Measurements from ENCODE around the gene CFAP141.

DNA sequence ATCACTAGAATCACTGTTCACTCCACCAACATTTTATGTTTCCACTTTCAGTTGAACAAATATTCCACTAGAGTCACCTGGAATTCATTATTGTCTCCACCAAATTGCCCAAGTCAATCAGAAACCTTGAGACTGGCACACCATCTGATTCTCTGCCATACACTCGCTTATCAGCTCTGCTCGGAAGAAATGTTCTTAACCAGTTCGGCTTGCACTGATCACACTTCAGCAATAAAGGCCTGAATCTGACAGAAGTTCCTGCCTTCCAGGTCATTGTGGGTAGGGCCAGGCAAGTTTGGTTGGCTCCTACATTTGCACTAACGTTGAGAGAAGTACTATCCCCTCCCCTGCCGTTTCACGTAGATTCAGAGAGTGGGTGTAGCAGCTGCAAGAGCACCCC is 24.2 kb downstream of the CFAP141 start:
- TF ChIP-seq POLR2AphosphoS5 (IDR thresholded peaks at IDR 0.05; ENCODE audit: low read depth, low read length), result no peak
- TF ChIP-seq, protein P1, sequence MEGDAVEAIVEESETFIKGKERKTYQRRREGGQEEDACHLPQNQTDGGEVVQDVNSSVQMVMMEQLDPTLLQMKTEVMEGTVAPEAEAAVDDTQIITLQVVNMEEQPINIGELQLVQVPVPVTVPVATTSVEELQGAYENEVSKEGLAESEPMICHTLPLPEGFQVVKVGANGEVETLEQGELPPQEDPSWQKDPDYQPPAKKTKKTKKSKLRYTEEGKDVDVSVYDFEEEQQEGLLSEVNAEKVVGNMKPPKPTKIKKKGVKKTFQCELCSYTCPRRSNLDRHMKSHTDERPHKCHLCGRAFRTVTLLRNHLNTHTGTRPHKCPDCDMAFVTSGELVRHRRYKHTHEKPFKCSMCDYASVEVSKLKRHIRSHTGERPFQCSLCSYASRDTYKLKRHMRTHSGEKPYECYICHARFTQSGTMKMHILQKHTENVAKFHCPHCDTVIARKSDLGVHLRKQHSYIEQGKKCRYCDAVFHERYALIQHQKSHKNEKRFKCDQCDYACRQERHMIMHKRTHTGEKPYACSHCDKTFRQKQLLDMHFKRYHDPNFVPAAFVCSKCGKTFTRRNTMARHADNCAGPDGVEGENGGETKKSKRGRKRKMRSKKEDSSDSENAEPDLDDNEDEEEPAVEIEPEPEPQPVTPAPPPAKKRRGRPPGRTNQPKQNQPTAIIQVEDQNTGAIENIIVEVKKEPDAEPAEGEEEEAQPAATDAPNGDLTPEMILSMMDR (IDR thresholded peaks at IDR 0.05), result no peak
- TF ChIP-seq TCF12 (IDR thresholded peaks at IDR 0.05), result no peak
- no peak for TF ChIP-seq RAD21 (IDR thresholded peaks at IDR 0.05; ENCODE audit: low read length)
- TF ChIP-seq, protein P2, sequence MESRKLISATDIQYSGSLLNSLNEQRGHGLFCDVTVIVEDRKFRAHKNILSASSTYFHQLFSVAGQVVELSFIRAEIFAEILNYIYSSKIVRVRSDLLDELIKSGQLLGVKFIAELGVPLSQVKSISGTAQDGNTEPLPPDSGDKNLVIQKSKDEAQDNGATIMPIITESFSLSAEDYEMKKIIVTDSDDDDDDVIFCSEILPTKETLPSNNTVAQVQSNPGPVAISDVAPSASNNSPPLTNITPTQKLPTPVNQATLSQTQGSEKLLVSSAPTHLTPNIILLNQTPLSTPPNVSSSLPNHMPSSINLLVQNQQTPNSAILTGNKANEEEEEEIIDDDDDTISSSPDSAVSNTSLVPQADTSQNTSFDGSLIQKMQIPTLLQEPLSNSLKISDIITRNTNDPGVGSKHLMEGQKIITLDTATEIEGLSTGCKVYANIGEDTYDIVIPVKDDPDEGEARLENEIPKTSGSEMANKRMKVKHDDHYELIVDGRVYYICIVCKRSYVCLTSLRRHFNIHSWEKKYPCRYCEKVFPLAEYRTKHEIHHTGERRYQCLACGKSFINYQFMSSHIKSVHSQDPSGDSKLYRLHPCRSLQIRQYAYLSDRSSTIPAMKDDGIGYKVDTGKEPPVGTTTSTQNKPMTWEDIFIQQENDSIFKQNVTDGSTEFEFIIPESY (IDR thresholded peaks at IDR 0.05; ENCODE audit: borderline replicate concordance, low read depth), result no peak
- no peak for TF ChIP-seq CHD2 (IDR thresholded peaks at IDR 0.05; ENCODE audit: low read length, partially characterized antibody)
- TF ChIP-seq NRF1 (IDR thresholded peaks at IDR 0.05; ENCODE audit: low read depth, low read length), result no peak
- no peak for TF ChIP-seq JUND (IDR thresholded peaks at IDR 0.05)

Measured in SK-N-SH (cell line).